Islet of Langerhans (tissue), 1 donor: Measurements from ENCODE around the gene GPATCH8.
"Not testable (repeated sequence)": the region's sequence is repeated elsewhere in the genome, so short reads cannot be mapped to it uniquely, and the experiment has no call there.

Source experiments
- FAIRE-seq: peaks from one replicate; lab custom pipeline; 2011; peaks lifted over from hg19 to GRCh38; lab: Jason Lieb, UNC

GPATCH8 gene

GRCh38 chr17:44374306-44375195 lies 128.7 kb downstream of the GPATCH8 start:
- no peak for FAIRE-seq

GRCh38 chr17:44372036-44372435 lies 131.2 kb downstream of the GPATCH8 start:
- no peak for FAIRE-seq

- FAIRE-seq: not testable (repeated sequence)
Observed at GRCh38 chr17:44369414-44370023, 133.7 kb downstream of the GPATCH8 start.

- FAIRE-seq: not testable (repeated sequence)
Observed at GRCh38 chr17:44368391-44369243, 134.6 kb downstream of the GPATCH8 start.

- FAIRE-seq: no peak
Observed at GRCh38 chr17:44367231-44367979, 135.8 kb downstream of the GPATCH8 start.

- not testable (repeated sequence) for FAIRE-seq
Observed at GRCh38 chr17:44365051-44365450, 138.2 kb downstream of the GPATCH8 start.

GRCh38 chr17:44363613-44364159 lies 139.5 kb downstream of the GPATCH8 start, which contains the start of gene FAM171A2:
TSS of gene FAM171A2 (minus strand) at chr17:44363853. CDS start at chr17:44363714, 139 bp downstream.
- no peak for FAIRE-seq

- FAIRE-seq: no peak
Observed at GRCh38 chr17:44362949-44363612, 140.1 kb downstream of the GPATCH8 start.

GRCh38 chr17:44362459-44362948 lies 140.7 kb downstream of the GPATCH8 start:
- no peak for FAIRE-seq

GRCh38 chr17:44361292-44362260 lies 141.6 kb downstream of the GPATCH8 start:
- no peak for FAIRE-seq

- no peak for FAIRE-seq
Observed at GRCh38 chr17:44360826-44361225, 142.4 kb downstream of the GPATCH8 start.

- FAIRE-seq: no peak
Observed at GRCh38 chr17:44360144-44360533, 143.1 kb downstream of the GPATCH8 start.

GRCh38 chr17:44359458-44360143 lies 143.6 kb downstream of the GPATCH8 start:
- FAIRE-seq: no peak

GRCh38 chr17:44359006-44359405 lies 144.2 kb downstream of the GPATCH8 start:
- FAIRE-seq: no peak

GRCh38 chr17:44358066-44358465 lies 145.1 kb downstream of the GPATCH8 start:
- no peak for FAIRE-seq

GRCh38 chr17:44356241-44356640 lies 147.0 kb downstream of the GPATCH8 start:
- no peak for FAIRE-seq

- FAIRE-seq: no peak
Observed at GRCh38 chr17:44355642-44356099, 147.5 kb downstream of the GPATCH8 start.
